ENCODE measurements around the gene TMPRSS9.
"Not testable (repeated sequence)": the region's sequence is repeated elsewhere in the genome, so short reads cannot be mapped to it uniquely, and the experiment has no call there.

TMPRSS9 gene

GRCh38 chr19:2342656-2343288 lies 17.3 kb upstream of the TMPRSS9 start:
- no peak for DNase-seq

- no peak for DNase-seq
These were observed 16.6 kb upstream of the TMPRSS9 start for GRCh38 chr19:2343289-2343982.

DNA sequence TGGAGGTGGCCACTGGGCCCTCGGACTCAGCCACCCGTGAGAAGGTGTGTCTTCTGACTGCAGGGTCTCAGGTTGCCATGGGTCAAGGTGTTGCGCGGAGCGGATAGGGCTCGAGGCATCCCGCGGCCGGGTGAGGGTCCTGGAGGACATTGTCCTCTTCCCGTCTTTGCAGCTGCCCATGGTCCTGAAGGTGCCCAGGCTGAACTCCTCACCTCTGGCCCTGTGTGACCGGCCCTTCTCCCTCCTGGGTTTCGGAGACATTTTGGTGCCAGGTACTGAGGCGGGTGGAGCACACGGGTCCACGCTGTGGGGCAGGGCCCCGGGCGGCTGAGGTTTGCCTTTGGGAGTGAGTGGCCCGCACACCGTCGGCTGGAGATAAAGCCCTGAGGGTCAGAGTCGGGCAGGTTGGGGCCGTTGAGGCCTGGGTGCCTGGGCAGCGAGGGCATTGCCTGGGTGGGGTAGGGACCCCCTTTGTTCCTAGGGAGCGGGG lies 15.6 kb upstream of the TMPRSS9 start:
- DNase-seq, result no peak

- no peak for DNase-seq
These were observed 15.0 kb upstream of the TMPRSS9 start for GRCh38 chr19:2345076-2345475.

- DNase-seq, result no peak
These were observed 14.0 kb upstream of the TMPRSS9 start for GRCh38 chr19:2345794-2346663.

GRCh38 chr19:2349818-2350217 lies 10.2 kb upstream of the TMPRSS9 start:
- not testable (repeated sequence) for DNase-seq

DNA sequence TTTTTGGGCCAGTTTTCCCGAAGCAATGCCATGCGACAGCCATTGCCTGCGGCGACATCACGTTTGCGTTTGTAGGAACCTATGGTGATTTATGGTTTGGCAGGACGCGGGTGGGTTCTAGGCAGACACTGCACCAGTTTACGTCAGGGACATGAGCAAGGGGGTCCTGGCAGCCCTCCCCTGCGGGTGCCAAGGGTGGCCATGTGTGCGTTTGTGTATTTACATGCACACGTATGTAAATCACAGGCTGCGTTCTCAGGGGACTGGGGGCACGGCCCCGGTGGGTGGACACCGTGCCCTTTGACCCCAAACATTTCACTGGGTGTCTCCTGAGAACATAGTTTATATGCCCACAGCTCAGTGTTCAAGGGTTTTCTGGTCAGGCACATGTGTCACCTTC lies 9.4 kb upstream of the TMPRSS9 start:
- DNase-seq, result no peak

GRCh38 chr19:2351591-2351990 lies 8.5 kb upstream of the TMPRSS9 start:
- no peak for DNase-seq

DNA sequence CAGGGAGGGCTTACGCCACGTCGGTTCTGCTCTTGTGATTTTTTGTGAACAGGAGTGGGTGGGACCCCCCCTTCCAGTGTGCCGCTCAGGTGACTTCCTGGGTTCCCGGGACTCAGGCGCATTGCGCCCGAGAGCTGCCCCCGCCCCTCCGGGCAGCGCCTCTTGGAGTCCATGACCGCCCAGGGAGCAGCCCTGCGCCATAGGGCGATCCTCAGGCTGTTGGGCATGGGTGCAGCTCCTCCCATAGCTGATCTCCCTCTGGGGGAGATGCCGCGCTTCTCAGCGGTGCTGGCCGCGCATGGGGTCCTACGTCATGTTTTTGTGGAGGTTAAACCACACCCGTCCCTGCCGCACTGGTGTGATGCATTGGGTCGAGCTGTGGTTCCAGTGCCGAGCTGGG lies 7.9 kb upstream of the TMPRSS9 start:
- no peak for DNase-seq

- no peak for DNase-seq
These were observed 6.7 kb upstream of the TMPRSS9 start for GRCh38 chr19:2353159-2353886.

- no peak for DNase-seq
These were observed 6.0 kb upstream of the TMPRSS9 start for GRCh38 chr19:2353887-2354592.

GRCh38 chr19:2354670-2355069 lies 5.4 kb upstream of the TMPRSS9 start:
- DNase-seq, result no peak

- no peak for DNase-seq
These were observed 4.7 kb upstream of the TMPRSS9 start for GRCh38 chr19:2355168-2356035.

GRCh38 chr19:2356036-2356646 lies 3.9 kb upstream of the TMPRSS9 start:
- DNase-seq, result no peak

DNA sequence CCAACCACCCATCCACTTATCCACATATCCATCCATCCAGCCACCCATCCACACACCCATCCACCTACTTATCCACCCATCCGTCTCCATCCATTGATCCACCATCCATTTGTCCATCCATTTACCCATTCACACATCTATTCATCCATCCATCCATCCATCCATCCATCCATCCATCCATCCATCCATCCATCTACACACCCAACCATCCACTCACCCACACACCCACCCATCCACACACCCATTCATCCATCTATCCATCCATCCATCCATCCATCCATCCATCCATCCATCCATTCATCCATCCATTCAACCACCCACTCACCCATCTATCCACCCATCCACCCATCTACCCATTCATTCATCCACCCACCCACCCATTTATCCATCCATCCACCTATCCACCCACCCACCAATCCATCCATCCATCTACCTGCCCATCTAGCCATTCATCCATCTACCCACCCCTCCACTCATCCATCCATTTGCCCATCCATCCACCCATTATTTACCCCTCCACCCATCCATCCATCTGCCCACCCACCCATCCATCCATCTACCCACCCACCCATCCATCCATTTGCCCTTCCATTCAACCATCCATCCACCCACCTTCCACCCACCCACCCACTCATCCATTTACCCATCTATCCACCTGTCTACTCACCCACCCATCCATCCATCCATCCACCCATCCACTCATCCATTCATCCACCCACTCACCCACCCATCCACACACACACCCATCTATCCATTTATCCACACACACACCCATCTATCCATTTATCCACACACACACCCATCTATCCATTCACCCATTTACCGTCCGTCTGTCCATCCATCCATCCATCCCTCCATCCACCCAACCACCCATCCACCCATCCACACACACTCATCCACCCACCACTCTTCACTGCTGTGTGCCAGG lies 2.5 kb upstream of the TMPRSS9 start:
- no peak for DNase-seq

GRCh38 chr19:2358548-2359173 lies 1.4 kb upstream of the TMPRSS9 start:
- no peak for DNase-seq

DNA sequence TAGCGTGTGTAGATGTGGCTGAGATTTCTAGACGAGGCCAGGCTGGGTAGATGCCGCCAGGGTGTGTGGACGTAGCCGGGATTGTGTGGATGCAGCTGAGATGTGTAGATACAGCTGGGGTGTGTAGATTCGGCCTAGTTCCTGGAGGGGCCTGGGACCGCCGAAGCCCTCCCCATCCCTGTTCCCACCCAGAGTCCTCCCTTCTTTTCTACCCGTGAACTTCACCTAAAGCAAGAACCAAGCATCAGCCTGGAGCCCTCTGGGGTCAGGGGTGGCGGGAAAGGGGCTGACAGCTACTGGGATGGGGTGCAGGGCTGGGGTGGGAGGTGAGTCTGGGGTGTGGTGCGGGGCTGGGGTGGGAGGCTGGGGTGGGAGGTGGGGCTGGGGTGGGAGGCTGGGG lies 768 bp downstream of the TMPRSS9 start:
- no peak for DNase-seq

DNA sequence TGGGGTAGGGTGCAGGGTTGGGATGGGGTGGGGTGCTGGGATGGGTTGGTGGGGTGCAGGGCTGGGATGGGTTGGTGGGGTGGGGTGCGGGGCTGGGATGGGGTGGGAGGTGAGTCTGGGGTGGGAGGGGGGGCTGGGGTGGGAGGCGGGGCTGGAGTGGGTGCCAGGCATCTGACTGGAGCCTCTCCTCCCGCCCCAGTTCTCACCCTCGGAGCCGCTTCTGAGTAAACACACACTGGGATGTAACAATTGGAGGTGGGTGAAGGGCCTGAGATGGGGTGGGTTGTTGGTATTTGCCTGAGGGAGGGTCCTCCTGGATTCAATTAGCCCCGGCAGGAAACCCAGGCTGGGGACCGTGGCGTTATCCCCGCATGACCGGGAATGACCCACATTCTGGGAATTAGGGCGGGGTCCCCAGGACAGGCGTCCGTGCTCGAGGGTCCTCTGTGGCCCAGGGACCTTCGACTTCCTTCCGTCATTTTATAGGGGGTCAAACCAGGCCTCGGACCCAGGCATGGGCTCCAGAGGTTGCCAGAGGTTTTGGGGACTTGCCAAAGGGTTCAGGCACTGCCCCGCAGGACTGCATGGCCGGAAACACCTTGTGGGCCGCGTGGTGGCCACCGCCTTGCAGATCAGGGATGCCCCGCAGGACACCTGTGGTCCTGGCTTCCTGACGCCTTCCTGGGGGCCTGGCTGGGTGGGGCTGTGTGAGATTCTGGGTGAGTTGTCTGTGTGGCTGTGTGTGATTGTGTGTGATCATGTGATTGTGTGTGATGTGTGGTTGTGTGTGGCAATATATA lies 1.4 kb downstream of the TMPRSS9 start:
- DNase-seq, result no peak

All from T1000 (cell line).